Activated T-helper 2 cell treated with anti-CD3 and anti-CD28 coated beads, Interferon-gamma antibody, Interleukin-2, Interleukin-4, amounts not matched to agents 10 μg/mL and 5 μg/mL and 100 μg/mL, durations not matched to agents 14 hours and 24 hours and 36 hours (primary cell): Measurements from ENCODE around the gene KIF18B. TPM values are rescaled to one million over a fixed set of nuclear protein-coding genes. Genes with fewer than 3 reads are reported as not detected.

Experiments
- DNase-seq: peaks from one replicate; pipeline ENCODE4 v3.0.0; 2021; ENCODE audit warnings: low spot score
- H3K27ac Mint-ChIP-seq: one replicate; pipeline ENCODE4 v1.8.0; 2021; ENCODE audit warnings: mixed read lengths
- H3K27me3 Mint-ChIP-seq: one replicate; pipeline ENCODE4 v1.8.0; 2021; ENCODE audit warnings: low read depth, mixed read lengths
- H3K36me3 Mint-ChIP-seq: one replicate; pipeline ENCODE4 v1.8.0; 2021; ENCODE audit warnings: low read depth, mixed read lengths
- H3K4me1 Mint-ChIP-seq: one replicate; pipeline ENCODE4 v1.8.0; 2021; ENCODE audit warnings: low read depth, mixed read lengths
- H3K4me3 Mint-ChIP-seq: one replicate; pipeline ENCODE4 v1.8.0; 2021; ENCODE audit warnings: low read depth, mild to moderate bottlenecking, moderate library complexity, mixed read lengths
- H3K9me3 Mint-ChIP-seq: one replicate; pipeline ENCODE4 v1.8.0; 2021; ENCODE audit warnings: mixed read lengths
- intact Hi-C: fragments of 100-400 bp; cut with micrococcal nuclease; formaldehyde crosslinking; loops from one replicate; pipeline ENCODE4 v1.15.1; 2023
- total RNA-seq: library from RNA; stranded (reverse); gene quantifications from 2 replicates; pipeline ENCODE4 v1.2.3, GENCODE V29; 2022

KIF18B gene
- total RNA-seq, 1 donor from 2014 or later: 46.7 TPM

- no peak for DNase-seq
- intact Hi-C loops: no loop called here
- Mint-ChIP-seq H3K4me1 (peaks cover 7% of the 10 kb centered on the region), H3K4me3 (no peak overlapping the region), H3K27ac (no peak overlapping the region), H3K27me3 (peaks cover 25% of the 10 kb centered on the region), H3K9me3 (no peaks in the 10 kb centered on the region), H3K36me3 (no peaks in the 10 kb centered on the region)
Measured at GRCh38 chr17:44908761-44909326, 38.7 kb downstream of the KIF18B start.

GRCh38 chr17:44907729-44908470 is 39.7 kb downstream of the KIF18B start:
- H3K36me3 Mint-ChIP-seq: no peaks in the 10 kb centered on the region
- peaks cover 2% of the 10 kb centered on the region for H3K4me1 Mint-ChIP-seq
- intact Hi-C loops: no loop called here
- H3K4me3 Mint-ChIP-seq: no peak overlapping the region
- no peak for DNase-seq
- peaks cover 19% of the 10 kb centered on the region for H3K27me3 Mint-ChIP-seq
- no peaks in the 10 kb centered on the region for H3K9me3 Mint-ChIP-seq
- H3K27ac Mint-ChIP-seq: no peak overlapping the region

- H3K4me1 Mint-ChIP-seq: peaks cover 2% of the 10 kb centered on the region
- H3K27ac Mint-ChIP-seq: no peak overlapping the region
- no peak for DNase-seq
- intact Hi-C loops: no loop called here
- H3K36me3 Mint-ChIP-seq: no peaks in the 10 kb centered on the region
- no peaks in the 10 kb centered on the region for H3K9me3 Mint-ChIP-seq
- H3K4me3 Mint-ChIP-seq: no peak overlapping the region
- peaks cover 15% of the 10 kb centered on the region for H3K27me3 Mint-ChIP-seq
Measured at GRCh38 chr17:44906763-44907728, 40.5 kb downstream of the KIF18B start.

- no peak for DNase-seq
- peaks cover 18% of the 10 kb centered on the region for H3K27me3 Mint-ChIP-seq
- intact Hi-C loops: no loop called here
- H3K36me3 Mint-ChIP-seq: no peaks in the 10 kb centered on the region
- H3K4me3 Mint-ChIP-seq: no peak overlapping the region
- no peak overlapping the region for H3K27ac Mint-ChIP-seq
- H3K4me1 Mint-ChIP-seq: peaks cover 6% of the 10 kb centered on the region
- no peaks in the 10 kb centered on the region for H3K9me3 Mint-ChIP-seq
Measured at GRCh38 chr17:44906010-44906646, 41.4 kb downstream of the KIF18B start.

GRCh38 chr17:44905006-44906000 is 42.3 kb downstream of the KIF18B start:
- Mint-ChIP-seq H3K4me3 (no peak overlapping the region), H3K27ac (no peak overlapping the region), H3K27me3 (peaks cover 16% of the 10 kb centered on the region), H3K4me1 (peaks cover 5% of the 10 kb centered on the region), H3K36me3 (no peaks in the 10 kb centered on the region), H3K9me3 (no peaks in the 10 kb centered on the region)
- DNase-seq: no peak
- intact Hi-C loops: no loop called here

GRCh38 chr17:44904001-44904984 is 43.3 kb downstream of the KIF18B start:
- H3K4me1 Mint-ChIP-seq: peaks cover 9% of the 10 kb centered on the region
- DNase-seq: no peak
- no peaks in the 10 kb centered on the region for H3K9me3 Mint-ChIP-seq
- H3K36me3 Mint-ChIP-seq: no peaks in the 10 kb centered on the region
- intact Hi-C loops: no loop called here
- H3K27ac Mint-ChIP-seq: no peak overlapping the region
- peaks cover 14% of the 10 kb centered on the region for H3K27me3 Mint-ChIP-seq
- no peak overlapping the region for H3K4me3 Mint-ChIP-seq

- intact Hi-C loops: no loop called here
- peaks cover 12% of the 10 kb centered on the region for H3K27me3 Mint-ChIP-seq
- no peak for DNase-seq
Measured at GRCh38 chr17:44903012-44903685, 44.4 kb downstream of the KIF18B start.

GRCh38 chr17:44902135-44902760 is 45.3 kb downstream of the KIF18B start:
- intact Hi-C loops: no loop called here
- Mint-ChIP-seq H3K4me3 (no peak overlapping the region), H3K36me3 (peaks cover 3% of the 10 kb centered on the region), H3K4me1 (peaks cover 13% of the 10 kb centered on the region), H3K9me3 (no peaks in the 10 kb centered on the region), H3K27ac (no peak overlapping the region), H3K27me3 (peaks cover 12% of the 10 kb centered on the region)
- no peak for DNase-seq

More at GRCh38 chr17:44903012-44903685, 44.4 kb downstream of the KIF18B start:
- Mint-ChIP-seq H3K4me3 (no peak overlapping the region), H3K27ac (no peak overlapping the region), H3K36me3 (peaks cover 3% of the 10 kb centered on the region), H3K9me3 (no peaks in the 10 kb centered on the region), H3K4me1 (peaks cover 13% of the 10 kb centered on the region)

GRCh38 chr17:44901411-44901921 is 46.1 kb downstream of the KIF18B start:
- Mint-ChIP-seq H3K4me1 (peaks cover 13% of the 10 kb centered on the region), H3K4me3 (peak overlapping the region; percentile 20), H3K27me3 (peaks cover 12% of the 10 kb centered on the region), H3K9me3 (no peaks in the 10 kb centered on the region), H3K27ac (no peak overlapping the region), H3K36me3 (peaks cover 3% of the 10 kb centered on the region)
- no peak for DNase-seq
- intact Hi-C loops: no loop called here

- no peak overlapping the region for H3K27ac Mint-ChIP-seq
- peaks cover 12% of the 10 kb centered on the region for H3K27me3 Mint-ChIP-seq
- H3K9me3 Mint-ChIP-seq: no peaks in the 10 kb centered on the region
- no peak overlapping the region for H3K4me3 Mint-ChIP-seq
- DNase-seq: no peak
- intact Hi-C loops: no loop called here
- H3K4me1 Mint-ChIP-seq: peaks cover 13% of the 10 kb centered on the region
- H3K36me3 Mint-ChIP-seq: peaks cover 3% of the 10 kb centered on the region
Measured at GRCh38 chr17:44900894-44901293, 46.7 kb downstream of the KIF18B start.
